Parathyroid adenoma (tissue), 2 donors: Measurements from ENCODE around the gene CIB2.

Experiments used
- H2AFZ ChIP-seq: fragments of 300-600 bp; sonication (generic); one replicate; pipeline ENCODE4 v1.7.0; 2017; ENCODE audit warnings: antibody characterized with exemption, mild to moderate bottlenecking
- H3K27ac ChIP-seq: fragments of 300-600 bp; sonication (generic); one replicate; pipeline ENCODE4 v1.7.0; 2017
- H3K27me3 ChIP-seq: fragments of 300-600 bp; sonication (generic); one replicate; pipeline ENCODE4 v1.7.0; 2017; ENCODE audit warnings: low read length; ENCODE audit not compliant: control insufficient read depth, insufficient read depth
- H3K36me3 ChIP-seq: fragments of 300-600 bp; sonication (generic); one replicate; pipeline ENCODE4 v1.7.0; 2017; ENCODE audit warnings: low read length; ENCODE audit not compliant: control insufficient read depth, insufficient read depth
- H3K4me1 ChIP-seq: fragments of 300-600 bp; sonication (generic); one replicate; pipeline ENCODE4 v1.7.0; 2017; ENCODE audit warnings: control low read depth
- H3K4me2 ChIP-seq: fragments of 300-600 bp; sonication (generic); one replicate; pipeline ENCODE4 v1.7.0; 2017; ENCODE audit warnings: low read length
- H3K4me3 ChIP-seq: fragments of 300-600 bp; sonication (generic); one replicate; pipeline ENCODE4 v1.7.0; 2017; ENCODE audit warnings: low read depth, low read length
- H3K79me2 ChIP-seq: fragments of 300-600 bp; sonication (generic); one replicate; pipeline ENCODE4 v1.7.0; 2017; ENCODE audit warnings: control low read depth
- H3K9ac ChIP-seq: fragments of 300-600 bp; sonication (generic); one replicate; pipeline ENCODE4 v1.7.0; 2017; ENCODE audit warnings: mild to moderate bottlenecking
- H3K9me3 ChIP-seq: fragments of 300-600 bp; sonication (generic); one replicate; pipeline ENCODE4 v1.7.0; 2017; ENCODE audit warnings: low read length; ENCODE audit not compliant: control insufficient read depth
- CTCF ChIP-seq: fragments of 300-600 bp; sonication (generic); IDR thresholded peaks from one replicate; pipeline ENCODE4 v1.7.0; 2017; ENCODE audit warnings: antibody characterized with exemption, mild to moderate bottlenecking
- donor health status: primary hyperparathyroidism.

CIB2 gene

GRCh38 chr15:78107471-78107870 lies 23.8 kb downstream of the CIB2 start:
- no peak overlapping the region for H3K27ac ChIP-seq
- H3K4me3 ChIP-seq, result no peak overlapping the region
- H3K9me3 ChIP-seq, result no peaks in the 10 kb centered on the region
- no peak overlapping the region for H3K4me2 ChIP-seq
- no peak for TF ChIP-seq CTCF
- H3K9ac ChIP-seq, result no peak overlapping the region
- no peaks in the 10 kb centered on the region for H3K36me3 ChIP-seq
- no peaks in the 10 kb centered on the region for H3K4me1 ChIP-seq
- no peak overlapping the region for H2AFZ ChIP-seq
- no peaks in the 10 kb centered on the region for H3K79me2 ChIP-seq
- no peaks in the 10 kb centered on the region for H3K27me3 ChIP-seq

DNA sequence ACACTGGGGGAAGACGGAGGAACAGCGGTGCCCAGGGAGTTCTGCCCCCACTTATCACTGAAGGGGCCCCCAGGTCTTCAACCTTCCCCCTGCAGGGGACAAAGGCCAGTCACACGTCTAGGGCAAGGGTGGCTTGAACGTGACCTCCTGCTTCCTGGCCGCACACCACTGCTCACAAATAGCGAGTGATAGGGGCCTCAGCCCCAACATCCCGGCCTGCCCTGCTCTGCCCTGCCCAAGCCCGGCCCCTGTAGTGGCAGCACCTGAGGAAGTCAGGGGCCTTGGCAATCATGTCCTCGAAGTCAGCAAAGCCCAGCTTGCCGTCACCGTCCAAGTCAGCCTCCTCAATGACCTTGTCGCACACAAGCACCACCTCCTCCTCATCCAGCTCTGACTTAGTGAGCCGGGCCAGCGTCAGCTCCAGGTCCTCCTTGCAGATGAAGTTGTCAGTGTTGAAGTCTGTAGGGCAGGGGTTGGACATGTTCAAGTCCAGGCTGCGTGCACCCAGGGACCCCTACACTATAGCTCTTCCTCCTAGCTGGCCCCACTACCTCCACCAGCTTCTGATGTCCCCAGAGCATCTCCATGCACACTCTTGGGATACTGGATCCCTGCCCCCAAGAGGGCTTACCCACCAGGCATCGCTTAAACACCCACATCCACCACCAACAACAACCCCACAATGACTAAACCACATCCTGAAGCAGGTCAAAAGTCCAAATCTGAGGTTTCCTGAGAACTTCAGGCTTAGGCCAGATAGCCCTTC lies 25.6 kb downstream of the CIB2 start:
- no peaks in the 10 kb centered on the region for H3K36me3 ChIP-seq
- H2AFZ ChIP-seq, result no peak overlapping the region
- H3K27ac ChIP-seq, result no peak overlapping the region
- H3K4me1 ChIP-seq, result no peaks in the 10 kb centered on the region
- no peaks in the 10 kb centered on the region for H3K79me2 ChIP-seq
- H3K4me3 ChIP-seq, result no peak overlapping the region
- H3K9ac ChIP-seq, result no peak overlapping the region
- no peaks in the 10 kb centered on the region for H3K9me3 ChIP-seq
- no peaks in the 10 kb centered on the region for H3K27me3 ChIP-seq
- H3K4me2 ChIP-seq, result no peak overlapping the region
- no peak for TF ChIP-seq CTCF

DNA sequence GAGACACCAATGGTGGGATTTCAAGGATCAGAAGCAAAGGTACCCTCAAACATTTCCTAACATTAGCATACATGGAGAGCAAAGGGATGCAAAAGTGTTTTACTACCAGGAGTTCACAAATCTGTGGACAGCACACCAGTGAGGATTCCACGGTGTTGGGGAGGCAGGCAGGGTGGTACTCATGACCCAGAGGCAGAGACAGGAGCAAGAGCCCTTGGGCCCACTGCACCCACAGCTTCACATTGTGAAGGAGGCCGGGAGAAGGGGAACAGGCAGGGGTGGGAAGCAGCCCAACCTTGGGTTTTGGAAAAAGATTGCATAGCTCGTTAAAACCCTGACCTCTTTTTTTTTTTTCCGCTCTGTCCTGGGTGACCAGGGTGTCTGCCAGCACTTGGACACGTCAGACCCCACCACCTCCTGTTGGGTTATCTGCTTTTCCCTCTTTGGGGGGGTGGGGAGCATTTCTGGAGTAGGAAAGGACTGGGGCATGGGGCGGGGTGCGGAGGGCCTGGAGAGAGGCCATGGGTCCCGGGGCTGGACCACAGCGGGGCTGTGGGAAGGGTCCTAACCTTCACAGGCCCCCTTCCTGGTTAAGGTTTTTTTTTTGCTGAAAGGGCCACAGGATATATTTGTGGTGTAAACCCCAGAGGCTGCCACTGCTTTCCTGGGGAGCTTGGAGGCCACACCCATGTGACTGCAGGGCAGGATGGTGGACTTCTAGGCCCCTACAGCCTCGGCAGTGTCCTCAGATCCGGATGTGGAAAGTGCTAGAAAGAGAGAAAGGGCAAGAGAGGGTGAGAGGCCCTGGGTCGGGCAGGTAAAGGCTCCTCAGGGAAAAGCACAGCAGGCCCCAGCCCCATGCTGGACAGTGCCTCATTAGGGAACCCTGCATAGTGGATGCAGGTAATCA lies 26.4 kb downstream of the CIB2 start:
- H3K4me1 ChIP-seq, result no peaks in the 10 kb centered on the region
- H3K79me2 ChIP-seq, result no peaks in the 10 kb centered on the region
- no peaks in the 10 kb centered on the region for H3K9me3 ChIP-seq
- no peak overlapping the region for H3K4me3 ChIP-seq
- H3K4me2 ChIP-seq, result no peak overlapping the region
- no peak overlapping the region for H3K27ac ChIP-seq
- no peaks in the 10 kb centered on the region for H3K27me3 ChIP-seq
- TF ChIP-seq CTCF, result no peak
- no peak overlapping the region for H2AFZ ChIP-seq
- no peak overlapping the region for H3K9ac ChIP-seq
- no peaks in the 10 kb centered on the region for H3K36me3 ChIP-seq

- Histone ChIP-seq H3K27me3 (no peaks in the 10 kb centered on the region), H2AFZ (no peak overlapping the region), H3K4me2 (no peak overlapping the region), H3K4me1 (no peaks in the 10 kb centered on the region), H3K9me3 (no peaks in the 10 kb centered on the region), H3K9ac (no peak overlapping the region), H3K27ac (no peak overlapping the region), H3K79me2 (no peaks in the 10 kb centered on the region), H3K4me3 (no peak overlapping the region), H3K36me3 (no peaks in the 10 kb centered on the region)
- TF ChIP-seq CTCF, result no peak
These were observed 27.1 kb downstream of the CIB2 start for GRCh38 chr15:78104119-78104479.
